Fibroblast of peridontal ligament (primary cell): Measurements from ENCODE around the gene EXD3.

Source experiments
- DNase-seq: peaks from one replicate; pipeline ENCODE4 v3.0.0-alpha.2; 2010; ENCODE audit errors: extremely low read depth

EXD3 gene

GRCh38 chr9:137317718-137318511 lies 105.0 kb downstream of the EXD3 start:
- DNase-seq = no peak

GRCh38 chr9:137317021-137317717 lies 105.8 kb downstream of the EXD3 start:
- DNase-seq = no peak

GRCh38 chr9:137316012-137316981 lies 106.7 kb downstream of the EXD3 start:
- DNase-seq = no peak

- no peak for DNase-seq
Measured at GRCh38 chr9:137315581-137316011, 107.4 kb downstream of the EXD3 start.

GRCh38 chr9:137314561-137315560 lies 108.1 kb downstream of the EXD3 start:
- no peak for DNase-seq

- no peak for DNase-seq
Measured at GRCh38 chr9:137313956-137314560, 108.9 kb downstream of the EXD3 start.

GRCh38 chr9:137313326-137313936 lies 109.5 kb downstream of the EXD3 start:
- no peak for DNase-seq

- no peak for DNase-seq
Measured at GRCh38 chr9:137312852-137313325, 110.1 kb downstream of the EXD3 start.

- DNase-seq = no peak
Measured at GRCh38 chr9:137311986-137312851, 110.7 kb downstream of the EXD3 start.

GRCh38 chr9:137311171-137311985 lies 111.6 kb downstream of the EXD3 start:
- DNase-seq = no peak

- no peak for DNase-seq
Measured at GRCh38 chr9:137310189-137311052, 112.5 kb downstream of the EXD3 start.

GRCh38 chr9:137309368-137310188 lies 113.4 kb downstream of the EXD3 start:
- no peak for DNase-seq

GRCh38 chr9:137308057-137308619 lies 114.8 kb downstream of the EXD3 start:
- no peak for DNase-seq

GRCh38 chr9:137307255-137308056 lies 115.5 kb downstream of the EXD3 start:
- DNase-seq = no peak

- DNase-seq = no peak
Measured at GRCh38 chr9:137306850-137307254, 116.1 kb downstream of the EXD3 start.
